Fibroblast of the aortic adventitia (primary cell): ENCODE results near the gene EEPD1. TPM values are rescaled to one million over a fixed set of nuclear protein-coding genes. Genes with fewer than 3 reads are reported as not detected.
"Not testable (repeated sequence)": the region's sequence is repeated elsewhere in the genome, so short reads cannot be mapped to it uniquely, and the experiment has no call there.

ENCODE experiments used
- DNase-seq: peaks from one replicate; pipeline ENCODE4 v3.0.0-alpha.2; 2010; ENCODE audit warnings: low read depth
- H3K4me3 ChIP-seq: 2 replicates; pipeline ENCODE4 v1.5.1; 2011; ENCODE audit warnings: low read depth, mild to moderate bottlenecking, control low read depth, low read length, moderate library complexity
- total RNA-seq: library from RNA; depleted of rRNA; stranded (reverse); fragments of >200 nt; gene quantifications from 2 replicates; pipeline ENCODE4 v1.2.3, GENCODE V29; 2012; ENCODE audit warnings: low replicate concordance
- TF ChIP-seq, protein P1 (sequence below): IDR thresholded peaks from 2 replicates; pipeline ENCODE4 v1.5.1; 2011; ENCODE audit warnings: mild to moderate bottlenecking, low read length, control low read depth, inconsistent platforms; ENCODE audit not compliant: insufficient read depth

EEPD1 gene
- total RNA-seq, 1 donor, result 5.2 TPM

DNA sequence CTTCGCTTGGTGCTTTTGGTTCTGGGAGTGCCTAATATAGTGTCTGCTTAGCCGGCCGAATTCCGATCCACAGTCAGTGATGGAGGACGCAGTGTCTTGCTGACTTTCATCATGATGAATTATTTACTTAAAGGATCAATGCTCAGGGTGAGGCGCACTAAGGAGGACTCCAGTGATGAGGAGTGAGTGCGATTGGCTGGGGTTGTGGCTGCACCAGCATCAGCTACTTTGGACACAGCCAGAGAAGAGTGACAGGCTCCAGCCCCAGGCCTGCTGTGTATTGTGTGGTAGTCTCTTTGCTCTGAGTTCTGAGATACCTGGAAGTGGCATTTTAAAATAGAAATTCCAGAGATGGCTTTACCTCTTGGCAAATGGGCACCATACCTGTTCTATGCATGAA lies 163.3 kb downstream of the EEPD1 start:
- TF ChIP-seq, protein P1, sequence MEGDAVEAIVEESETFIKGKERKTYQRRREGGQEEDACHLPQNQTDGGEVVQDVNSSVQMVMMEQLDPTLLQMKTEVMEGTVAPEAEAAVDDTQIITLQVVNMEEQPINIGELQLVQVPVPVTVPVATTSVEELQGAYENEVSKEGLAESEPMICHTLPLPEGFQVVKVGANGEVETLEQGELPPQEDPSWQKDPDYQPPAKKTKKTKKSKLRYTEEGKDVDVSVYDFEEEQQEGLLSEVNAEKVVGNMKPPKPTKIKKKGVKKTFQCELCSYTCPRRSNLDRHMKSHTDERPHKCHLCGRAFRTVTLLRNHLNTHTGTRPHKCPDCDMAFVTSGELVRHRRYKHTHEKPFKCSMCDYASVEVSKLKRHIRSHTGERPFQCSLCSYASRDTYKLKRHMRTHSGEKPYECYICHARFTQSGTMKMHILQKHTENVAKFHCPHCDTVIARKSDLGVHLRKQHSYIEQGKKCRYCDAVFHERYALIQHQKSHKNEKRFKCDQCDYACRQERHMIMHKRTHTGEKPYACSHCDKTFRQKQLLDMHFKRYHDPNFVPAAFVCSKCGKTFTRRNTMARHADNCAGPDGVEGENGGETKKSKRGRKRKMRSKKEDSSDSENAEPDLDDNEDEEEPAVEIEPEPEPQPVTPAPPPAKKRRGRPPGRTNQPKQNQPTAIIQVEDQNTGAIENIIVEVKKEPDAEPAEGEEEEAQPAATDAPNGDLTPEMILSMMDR, result no peak
- no peak overlapping the region for H3K4me3 ChIP-seq
- no peak for DNase-seq

DNA sequence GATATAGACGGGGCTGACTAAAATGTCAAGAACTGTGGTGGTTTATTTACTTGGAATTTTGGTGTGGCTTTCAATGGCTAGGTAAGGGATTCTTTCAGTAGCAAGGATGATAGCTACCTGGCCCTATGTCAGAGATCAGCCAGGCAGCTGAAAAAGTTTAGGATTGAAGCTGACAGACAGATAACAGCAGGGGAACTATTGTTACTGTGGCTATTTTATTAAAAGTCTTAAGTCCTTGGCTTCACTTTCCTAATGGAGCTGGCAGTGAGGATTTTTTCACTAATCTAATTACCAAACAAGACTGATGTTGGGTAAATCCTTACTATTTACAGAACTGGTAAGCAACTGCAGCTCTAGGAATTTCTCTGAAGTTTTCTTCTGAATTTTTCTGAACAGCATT lies 164.2 kb downstream of the EEPD1 start:
- DNase-seq, result no peak
- no peak overlapping the region for H3K4me3 ChIP-seq
- TF ChIP-seq, protein P1, result no peak

DNA sequence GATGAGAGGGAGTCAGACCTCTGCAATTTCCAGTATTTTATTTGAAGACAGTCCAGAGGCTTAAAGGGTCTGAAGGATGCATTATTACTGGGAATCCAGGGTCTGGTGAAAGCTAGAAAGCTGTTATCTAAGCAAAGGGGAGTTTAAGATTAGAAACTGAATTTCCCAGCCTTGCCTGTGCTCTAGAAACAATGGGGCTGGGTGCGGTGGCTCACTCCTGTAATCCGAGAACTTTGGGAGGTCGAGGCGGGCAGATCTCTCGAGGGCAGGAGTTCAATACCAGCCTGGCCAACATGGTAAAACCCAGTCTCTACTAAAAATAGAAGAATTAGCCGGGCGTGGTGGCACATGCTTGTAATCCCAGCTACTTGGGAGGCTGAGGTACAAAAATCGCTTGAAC lies 165.1 kb downstream of the EEPD1 start:
- TF ChIP-seq, protein P1, result no peak
- no peak overlapping the region for H3K4me3 ChIP-seq
- no peak for DNase-seq

DNA sequence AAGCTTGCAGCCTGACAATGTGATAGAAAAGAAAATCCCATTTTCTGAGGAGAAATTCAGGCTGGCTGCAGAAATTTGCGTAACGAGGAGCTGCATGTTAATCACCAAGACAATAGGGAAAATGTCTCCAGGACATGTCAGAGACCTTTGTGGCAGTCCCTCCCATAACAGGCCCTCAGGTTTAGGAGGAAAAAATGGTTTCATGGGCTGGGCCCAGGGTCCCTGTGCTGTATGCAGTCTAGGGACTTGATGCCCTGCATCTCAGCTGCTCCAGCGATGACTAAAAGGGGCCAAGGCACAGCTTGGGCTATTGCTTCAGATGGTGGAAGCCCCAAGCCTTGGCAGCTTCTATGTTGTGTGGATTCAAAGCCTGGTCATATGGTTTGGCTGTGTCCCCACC lies 168.2 kb downstream of the EEPD1 start:
- not testable (repeated sequence) for H3K4me3 ChIP-seq, DNase-seq

DNA sequence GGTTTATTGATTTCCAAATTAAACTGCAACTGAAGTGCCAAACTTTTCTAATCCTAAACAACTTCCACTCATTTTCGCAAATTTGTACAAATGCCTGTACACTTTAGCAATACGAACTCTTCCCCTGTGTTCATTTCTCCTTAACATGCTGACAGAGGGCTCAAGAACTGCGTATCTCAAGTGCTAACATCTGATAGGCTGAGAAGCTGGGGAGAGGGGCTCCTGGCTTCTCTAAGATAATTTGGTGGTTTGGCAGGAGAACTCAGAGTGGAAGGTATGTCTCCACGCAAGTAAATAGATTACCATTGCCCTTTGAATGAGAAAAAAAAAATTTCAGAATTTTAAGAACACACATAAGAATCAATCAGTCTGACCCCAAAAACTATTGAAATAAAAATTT lies 183.3 kb downstream of the EEPD1 start:
- no peak overlapping the region for H3K4me3 ChIP-seq
- DNase-seq, result no peak
- TF ChIP-seq, protein P1, result no peak

DNA sequence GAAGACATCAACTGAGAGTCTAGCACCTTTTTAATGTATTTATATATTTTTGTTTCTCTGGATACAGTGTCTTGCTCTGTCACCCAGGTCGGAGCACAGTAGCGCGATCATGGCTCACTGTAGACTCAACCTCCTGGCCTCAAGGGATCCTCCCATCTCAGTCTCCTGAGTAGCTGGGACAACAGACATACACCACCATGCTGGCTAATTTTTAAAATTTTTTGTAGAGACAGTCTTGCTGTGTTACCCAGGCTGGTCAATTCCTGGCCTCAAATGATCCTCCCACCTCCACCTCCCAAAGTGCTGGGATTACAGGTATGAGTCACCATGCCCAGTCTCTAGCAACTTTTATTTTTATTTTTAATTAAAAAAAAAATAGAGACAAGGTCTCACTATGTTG lies 185.2 kb downstream of the EEPD1 start:
- TF ChIP-seq, protein P1, result no peak
- no peak for DNase-seq
- no peak overlapping the region for H3K4me3 ChIP-seq

DNA sequence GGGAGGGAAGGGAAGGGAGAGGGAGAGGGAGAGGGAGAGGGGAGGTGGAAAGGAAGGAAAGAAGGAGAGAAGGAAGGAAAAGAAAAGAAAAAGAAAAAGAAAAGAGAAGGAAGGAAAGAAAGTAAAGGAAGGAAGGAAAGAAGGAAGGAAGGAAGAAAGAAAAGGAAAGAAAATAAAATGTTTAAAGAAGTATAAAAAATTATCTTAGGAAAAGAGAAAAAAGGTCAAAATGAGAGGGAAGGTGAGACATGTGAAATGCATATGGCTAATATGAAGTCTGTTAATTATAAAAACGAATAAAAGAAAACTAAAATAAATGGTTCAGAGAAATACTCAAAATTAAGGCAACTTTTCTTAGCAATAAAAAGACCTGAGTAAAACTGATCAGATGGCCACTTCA lies 190.5 kb downstream of the EEPD1 start:
- TF ChIP-seq, protein P1, result no peak
- DNase-seq, result no peak
- H3K4me3 ChIP-seq, result no peak overlapping the region
